GM06990 (cell line): Measurements from ENCODE around the gene AMMECR1.
A peak's percentile ranks its signal among the peaks of the same experiment; 100 is the strongest.

Source experiments
- DNase-seq: peaks from one replicate; pipeline ENCODE4 v3.0.0-alpha.2; 2011; ENCODE audit not compliant: insufficient read length; ENCODE audit errors: extremely low read depth
- H3K27me3 ChIP-seq: replicated peaks from 2 replicates; pipeline ENCODE4 v1.6.0; 2011; ENCODE audit warnings: low read length; ENCODE audit not compliant: control insufficient read depth, insufficient read depth
- H3K36me3 ChIP-seq: 2 replicates; pipeline ENCODE4 v1.5.1; 2011; ENCODE audit warnings: low read length; ENCODE audit not compliant: control insufficient read depth, insufficient read depth
- H3K4me3 ChIP-seq: replicated peaks from 2 replicates; pipeline ENCODE4 v1.5.1; 2011; ENCODE audit warnings: low read depth, mild to moderate bottlenecking, control low read depth, low read length
- TF ChIP-seq, protein P1 (sequence below): IDR thresholded peaks from 2 replicates; pipeline ENCODE4 v1.5.1; 2011; ENCODE audit warnings: low read length, control low read depth, mild to moderate bottlenecking, inconsistent platforms; ENCODE audit not compliant: insufficient read depth, poor library complexity, severe bottlenecking

Gene AMMECR1

DNA sequence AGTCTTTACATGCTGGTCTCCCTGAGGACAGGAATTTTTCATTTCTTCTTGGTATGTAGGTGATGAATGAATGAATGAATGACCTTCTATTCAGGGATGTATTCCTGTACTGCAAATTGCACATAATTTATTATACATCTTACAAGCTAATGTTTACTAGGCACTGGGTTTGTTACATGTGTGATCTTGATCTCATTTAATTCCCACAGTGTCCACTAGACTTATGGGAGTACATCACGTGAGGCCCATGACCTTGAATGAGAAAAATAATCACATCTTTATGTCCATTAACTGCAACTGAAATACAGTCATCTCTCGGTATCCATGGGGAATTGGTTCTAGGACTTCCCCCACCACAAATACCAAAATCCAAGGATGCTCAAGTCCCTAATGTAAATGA lies 164.6 kb downstream of the AMMECR1 start:
- H3K4me3 ChIP-seq: no peak overlapping the region
- TF ChIP-seq, protein P1, sequence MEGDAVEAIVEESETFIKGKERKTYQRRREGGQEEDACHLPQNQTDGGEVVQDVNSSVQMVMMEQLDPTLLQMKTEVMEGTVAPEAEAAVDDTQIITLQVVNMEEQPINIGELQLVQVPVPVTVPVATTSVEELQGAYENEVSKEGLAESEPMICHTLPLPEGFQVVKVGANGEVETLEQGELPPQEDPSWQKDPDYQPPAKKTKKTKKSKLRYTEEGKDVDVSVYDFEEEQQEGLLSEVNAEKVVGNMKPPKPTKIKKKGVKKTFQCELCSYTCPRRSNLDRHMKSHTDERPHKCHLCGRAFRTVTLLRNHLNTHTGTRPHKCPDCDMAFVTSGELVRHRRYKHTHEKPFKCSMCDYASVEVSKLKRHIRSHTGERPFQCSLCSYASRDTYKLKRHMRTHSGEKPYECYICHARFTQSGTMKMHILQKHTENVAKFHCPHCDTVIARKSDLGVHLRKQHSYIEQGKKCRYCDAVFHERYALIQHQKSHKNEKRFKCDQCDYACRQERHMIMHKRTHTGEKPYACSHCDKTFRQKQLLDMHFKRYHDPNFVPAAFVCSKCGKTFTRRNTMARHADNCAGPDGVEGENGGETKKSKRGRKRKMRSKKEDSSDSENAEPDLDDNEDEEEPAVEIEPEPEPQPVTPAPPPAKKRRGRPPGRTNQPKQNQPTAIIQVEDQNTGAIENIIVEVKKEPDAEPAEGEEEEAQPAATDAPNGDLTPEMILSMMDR: no peak
- no peaks in the 10 kb centered on the region for H3K27me3 ChIP-seq
- DNase-seq: no peak
- no peaks in the 10 kb centered on the region for H3K36me3 ChIP-seq

DNA sequence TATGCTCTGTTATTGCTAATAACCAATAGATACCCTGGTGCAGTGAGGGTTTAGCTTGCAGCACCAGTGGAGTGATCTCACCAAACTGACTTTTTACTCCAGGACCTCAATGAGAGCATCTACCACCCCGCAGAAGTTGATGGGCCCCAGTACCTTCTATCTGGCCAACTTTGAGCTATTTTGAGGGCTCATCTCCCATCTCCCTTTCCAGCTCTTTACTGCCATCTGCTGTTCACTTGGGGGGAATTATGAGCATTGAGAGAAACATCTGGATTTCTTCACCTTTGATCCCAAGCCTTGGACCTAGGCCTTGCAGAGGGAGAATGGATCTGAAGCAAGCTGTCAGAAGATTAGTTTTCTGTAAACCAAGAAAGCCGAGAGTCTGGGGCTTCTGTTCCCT lies 171.4 kb downstream of the AMMECR1 start:
- no peak overlapping the region for H3K4me3 ChIP-seq
- TF ChIP-seq, protein P1: peak; percentile 71
- no peaks in the 10 kb centered on the region for H3K36me3 ChIP-seq
- DNase-seq: no peak
- no peaks in the 10 kb centered on the region for H3K27me3 ChIP-seq

DNA sequence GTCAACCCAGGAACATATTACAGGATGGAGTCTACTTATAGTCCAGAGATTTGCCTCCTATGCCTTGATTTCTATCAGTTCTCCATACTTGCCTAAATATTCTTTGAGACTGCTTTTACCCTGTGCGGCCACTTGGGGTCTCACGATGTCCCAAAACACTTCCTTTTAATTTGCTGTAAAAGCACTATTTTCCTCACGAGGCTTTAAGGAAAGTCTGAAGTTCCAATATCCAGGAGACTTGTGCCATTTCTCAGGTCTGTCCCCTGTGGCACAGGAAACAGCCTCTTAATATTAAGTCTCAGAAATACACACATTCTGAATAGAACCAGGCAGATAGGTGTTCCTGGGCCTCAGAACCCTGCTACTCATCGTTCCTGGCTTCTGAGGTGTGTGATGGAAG lies 172.0 kb downstream of the AMMECR1 start:
- Histone ChIP-seq H3K4me3 (no peak overlapping the region), H3K36me3 (no peaks in the 10 kb centered on the region), H3K27me3 (no peaks in the 10 kb centered on the region)
- TF ChIP-seq, protein P1: peak; percentile 78
- DNase-seq: no peak

DNA sequence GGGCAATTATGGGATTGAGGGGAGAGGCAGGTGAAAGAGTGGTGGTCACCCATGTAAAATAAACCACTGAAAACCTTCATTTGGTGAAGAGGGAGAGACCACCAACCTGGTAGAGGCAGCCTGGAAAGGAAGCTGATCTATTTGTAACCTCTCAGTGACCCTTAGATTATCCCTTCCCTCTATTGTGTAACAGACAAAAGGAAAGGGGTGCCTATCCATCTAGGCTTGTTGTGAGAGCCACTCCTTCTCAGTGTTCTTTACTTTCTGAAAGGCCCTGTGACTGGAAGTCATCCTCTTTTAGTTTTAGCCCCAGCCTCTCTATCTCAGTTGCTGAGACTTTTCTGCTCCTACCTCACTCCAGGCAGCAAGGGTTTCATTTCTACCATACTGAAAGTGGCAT lies 172.6 kb downstream of the AMMECR1 start:
- Histone ChIP-seq H3K36me3 (no peaks in the 10 kb centered on the region), H3K27me3 (no peaks in the 10 kb centered on the region), H3K4me3 (no peak overlapping the region)
- no peak for DNase-seq
- TF ChIP-seq, protein P1: no peak
